Liver (tissue), 3 donors: ENCODE results near the gene IL1RAPL2.
"Not testable (repeated sequence)": the region's sequence is repeated elsewhere in the genome, so short reads cannot be mapped to it uniquely, and the experiment has no call there.

Source experiments
- CTCF ChIP-seq: fragments of 150-350 bp; IDR thresholded peaks from 2 replicates; pipeline ENCODE4 v1.5.1; 2017; ENCODE audit warnings: improper control_type of control experiment, low read depth, low read length; ENCODE audit not compliant: missing input control
- FOXA2 ChIP-seq: IDR thresholded peaks from 2 replicates; pipeline ENCODE4 v1.6.1; 2016; ENCODE audit warnings: antibody characterized with exemption
- GABPA ChIP-seq, 2 donors: IDR thresholded peaks in 1 of 2; conservative IDR thresholded peaks in 1 of 2; 2 replicates each; pipeline ENCODE4 v1.6.1; 2016; ENCODE audit warnings: antibody characterized with exemption in 2 of 2, mild to moderate bottlenecking in 1 of 2, moderate library complexity in 1 of 2
- HNF4A ChIP-seq, 2 donors: conservative IDR thresholded peaks; 2 replicates each; pipeline ENCODE4 v1.6.1; 2016; ENCODE audit warnings: antibody characterized with exemption in 2 of 2, mild to moderate bottlenecking in 2 of 2
- JUND ChIP-seq, 2 donors: IDR thresholded peaks; 2 replicates each; pipeline ENCODE4 v1.6.1; 2016; ENCODE audit warnings: antibody characterized with exemption in 2 of 2
- MAX ChIP-seq: IDR thresholded peaks from 2 replicates; pipeline ENCODE4 v1.6.1; 2016; ENCODE audit warnings: antibody characterized with exemption
- RAD21 ChIP-seq, 2 donors: IDR thresholded peaks; 2 replicates each; pipeline ENCODE4 v1.6.1; 2016; ENCODE audit warnings: antibody characterized with exemption in 2 of 2, mild to moderate bottlenecking in 2 of 2
- SP1 ChIP-seq: IDR thresholded peaks from 2 replicates; pipeline ENCODE4 v1.6.1; 2018; ENCODE audit warnings: antibody characterized with exemption, mild to moderate bottlenecking
- TAF1 ChIP-seq: conservative IDR thresholded peaks from 2 replicates; pipeline ENCODE4 v1.6.1; 2016; ENCODE audit warnings: antibody characterized with exemption, mild to moderate bottlenecking
- YY1 ChIP-seq: IDR thresholded peaks from 2 replicates; pipeline ENCODE4 v1.6.1; 2016; ENCODE audit warnings: antibody characterized with exemption, mild to moderate bottlenecking
- TF ChIP-seq, protein P1 (sequence below): IDR thresholded peaks from 2 replicates; pipeline ENCODE4 v1.6.1; 2016; ENCODE audit warnings: antibody characterized with exemption, mild to moderate bottlenecking
- TF ChIP-seq, protein P2 (sequence below): IDR thresholded peaks from 2 replicates; pipeline ENCODE4 v1.6.1; 2016; ENCODE audit warnings: antibody characterized with exemption
- donor health status: healthy.
- donor health status: healthy.

- TF ChIP-seq TAF1; SP1; RAD21 (IDR thresholded peaks at IDR 0.05); CTCF; YY1; HNF4A (conservative IDR thresholded peaks at IDR 0.05); MAX; FOXA2; JUND (IDR thresholded peaks at IDR 0.05); GABPA (IDR thresholded peaks at IDR 0.05 in 1 of 2, conservative IDR thresholded peaks at IDR 0.05 in 1 of 2): not testable (repeated sequence)
- TF ChIP-seq, protein P1, sequence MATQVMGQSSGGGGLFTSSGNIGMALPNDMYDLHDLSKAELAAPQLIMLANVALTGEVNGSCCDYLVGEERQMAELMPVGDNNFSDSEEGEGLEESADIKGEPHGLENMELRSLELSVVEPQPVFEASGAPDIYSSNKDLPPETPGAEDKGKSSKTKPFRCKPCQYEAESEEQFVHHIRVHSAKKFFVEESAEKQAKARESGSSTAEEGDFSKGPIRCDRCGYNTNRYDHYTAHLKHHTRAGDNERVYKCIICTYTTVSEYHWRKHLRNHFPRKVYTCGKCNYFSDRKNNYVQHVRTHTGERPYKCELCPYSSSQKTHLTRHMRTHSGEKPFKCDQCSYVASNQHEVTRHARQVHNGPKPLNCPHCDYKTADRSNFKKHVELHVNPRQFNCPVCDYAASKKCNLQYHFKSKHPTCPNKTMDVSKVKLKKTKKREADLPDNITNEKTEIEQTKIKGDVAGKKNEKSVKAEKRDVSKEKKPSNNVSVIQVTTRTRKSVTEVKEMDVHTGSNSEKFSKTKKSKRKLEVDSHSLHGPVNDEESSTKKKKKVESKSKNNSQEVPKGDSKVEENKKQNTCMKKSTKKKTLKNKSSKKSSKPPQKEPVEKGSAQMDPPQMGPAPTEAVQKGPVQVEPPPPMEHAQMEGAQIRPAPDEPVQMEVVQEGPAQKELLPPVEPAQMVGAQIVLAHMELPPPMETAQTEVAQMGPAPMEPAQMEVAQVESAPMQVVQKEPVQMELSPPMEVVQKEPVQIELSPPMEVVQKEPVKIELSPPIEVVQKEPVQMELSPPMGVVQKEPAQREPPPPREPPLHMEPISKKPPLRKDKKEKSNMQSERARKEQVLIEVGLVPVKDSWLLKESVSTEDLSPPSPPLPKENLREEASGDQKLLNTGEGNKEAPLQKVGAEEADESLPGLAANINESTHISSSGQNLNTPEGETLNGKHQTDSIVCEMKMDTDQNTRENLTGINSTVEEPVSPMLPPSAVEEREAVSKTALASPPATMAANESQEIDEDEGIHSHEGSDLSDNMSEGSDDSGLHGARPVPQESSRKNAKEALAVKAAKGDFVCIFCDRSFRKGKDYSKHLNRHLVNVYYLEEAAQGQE: not testable (repeated sequence)
- TF ChIP-seq, protein P2, sequence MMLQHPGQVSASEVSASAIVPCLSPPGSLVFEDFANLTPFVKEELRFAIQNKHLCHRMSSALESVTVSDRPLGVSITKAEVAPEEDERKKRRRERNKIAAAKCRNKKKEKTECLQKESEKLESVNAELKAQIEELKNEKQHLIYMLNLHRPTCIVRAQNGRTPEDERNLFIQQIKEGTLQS: not testable (repeated sequence)
Measured at GRCh38 chrX:105237407-105237806, 671.4 kb downstream of the IL1RAPL2 start.
